HEK293 (cell line): ENCODE data around the gene MTARC1.

Experiments used
- CTCF ChIP-seq: fragments of 450-650 bp; formaldehyde crosslinking; IDR thresholded peaks from 2 replicates; pipeline ENCODE4 v1.5.1; 2016; ENCODE audit warnings: missing biosample characterization, missing genetic modification characterization
- PRDM4 ChIP-seq: fragments of 450-650 bp; formaldehyde crosslinking; IDR thresholded peaks from 2 replicates; pipeline ENCODE4 v1.5.1; 2017; ENCODE audit warnings: missing biosample characterization, missing genetic modification characterization
- TCF7L2 ChIP-seq: IDR thresholded peaks from 2 replicates; pipeline ENCODE4 v1.6.1; 2011; ENCODE audit warnings: low read depth, mild to moderate bottlenecking, inconsistent platforms, low read length, moderate library complexity, borderline replicate concordance
- YY2 ChIP-seq: fragments of 450-650 bp; formaldehyde crosslinking; IDR thresholded peaks from 2 replicates; pipeline ENCODE4 v1.5.1; 2016; ENCODE audit warnings: missing biosample characterization, missing genetic modification characterization
- ZNF114 ChIP-seq: fragments of 450-650 bp; formaldehyde crosslinking; IDR thresholded peaks from 2 replicates; pipeline ENCODE4 v1.5.0; 2017; ENCODE audit warnings: missing biosample characterization, missing genetic modification characterization
- ZNF24 ChIP-seq: fragments of 450-650 bp; formaldehyde crosslinking; IDR thresholded peaks from 2 replicates; pipeline ENCODE4 v1.5.1; 2016; ENCODE audit warnings: missing biosample characterization, missing genetic modification characterization
- ZNF76 ChIP-seq: fragments of 450-650 bp; formaldehyde crosslinking; IDR thresholded peaks from 2 replicates; pipeline ENCODE4; 2016; ENCODE audit warnings: low read depth, missing biosample characterization, missing genetic modification characterization, borderline replicate concordance
- ZSCAN23 ChIP-seq: fragments of 450-650 bp; formaldehyde crosslinking; IDR thresholded peaks from 2 replicates; pipeline ENCODE4 v1.5.1; 2016; ENCODE audit warnings: missing biosample characterization, missing genetic modification characterization

- TF ChIP-seq ZNF76 (tag by site-specific recombination) (no peak), CTCF (tag by site-specific recombination) (no peak), ZNF114 (tag by site-specific recombination) (no peak), YY2 (tag by site-specific recombination) (no peak), ZSCAN23 (tag by site-specific recombination) (no peak), TCF7L2 (no peak), ZNF24 (no peak), PRDM4 (tag by site-specific recombination) (no peak)
These were observed 44.2 kb upstream of the MTARC1 start for GRCh38 chr1:220742520-220742919.
